Measurements from ENCODE around the gene OLFM1. TPM values are rescaled to one million over a fixed set of nuclear protein-coding genes. Genes with fewer than 3 reads are reported as not detected.

The OLFM1 gene
- total and polyA plus RNA-seq, 2 donors (not counting 1 experiment from before 2014, with no cell fraction given) = 0.07 TPM; not detected in 1

DNA sequence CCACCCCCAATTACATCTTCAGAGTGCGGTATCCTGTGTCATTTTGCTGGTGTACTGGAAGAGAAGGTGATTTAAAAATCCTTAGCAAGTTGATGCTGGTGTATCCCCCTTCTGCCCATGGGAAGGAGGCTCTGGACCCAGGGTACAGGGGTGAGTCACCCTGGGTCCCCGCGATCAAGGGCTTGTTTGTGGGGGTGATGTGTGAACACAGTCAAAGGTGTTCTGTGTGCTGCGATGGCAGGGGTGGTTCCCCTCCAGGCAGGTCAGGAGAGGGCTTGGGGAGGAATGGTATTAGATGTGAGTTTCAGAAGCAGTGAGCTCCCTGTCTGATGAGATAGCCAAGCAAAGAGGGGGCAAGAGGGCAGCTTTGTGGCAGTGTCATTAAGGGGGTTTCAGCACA lies 28.9 kb downstream of the OLFM1 start:
- Histone ChIP-seq H3K36me3 (replicated peaks in 1 of 2; ENCODE audit: control extremely low read depth in 1 of 2, control insufficient read depth in 1 of 2, extremely low read depth in 1 of 2, insufficient read depth in 2 of 2, low read length in 1 of 2) (no peaks in the 10 kb centered on the region), H3K27me3 (replicated peaks in 1 of 4; ENCODE audit: control extremely low read depth in 1 of 4, control insufficient read depth in 3 of 4, insufficient read depth in 4 of 4, low read length in 3 of 4) (no peaks in the 10 kb centered on the region), H2AFZ (ENCODE audit: insufficient read depth, low read depth, low read length, poor library complexity, severe bottlenecking) (no peak overlapping the region), H3K9ac (ENCODE audit: low read length) (no peak overlapping the region), H4K20me1 (ENCODE audit: control insufficient read depth, insufficient read depth, low read length, poor library complexity, severe bottlenecking) (no peaks in the 10 kb centered on the region), H3K27ac (ENCODE audit: low read length in 2 of 2) (no peak overlapping the region), H3K4me3 (ENCODE audit: control extremely low read depth in 1 of 5, extremely low read depth in 1 of 5, insufficient read depth in 1 of 5, low read depth in 2 of 5, low read length in 4 of 5) (no peak overlapping the region), H3K9me3 (ENCODE audit: control extremely low read depth in 1 of 3, control insufficient read depth in 2 of 3, insufficient read depth in 1 of 3, low read length in 2 of 3) (peaks cover 0 to 14% (median 0%) of the 10 kb centered on the region in 3 donors), H3K79me2 (ENCODE audit: control insufficient read depth, insufficient read depth, low read length) (no peaks in the 10 kb centered on the region), H3K4me1 (ENCODE audit: control insufficient read depth in 2 of 2, insufficient read depth in 2 of 2, low read length in 2 of 2) (no peaks in the 10 kb centered on the region), H3K4me2 (replicated peaks; ENCODE audit: low read depth, low read length, poor library complexity, severe bottlenecking) (no peak overlapping the region)
- TF ChIP-seq EZH2 (IDR thresholded peaks at IDR 0.05; ENCODE audit: borderline replicate concordance, insufficient read depth, low read depth, low read length, poor library complexity, severe bottlenecking) = no peak
- TF ChIP-seq, protein P1, sequence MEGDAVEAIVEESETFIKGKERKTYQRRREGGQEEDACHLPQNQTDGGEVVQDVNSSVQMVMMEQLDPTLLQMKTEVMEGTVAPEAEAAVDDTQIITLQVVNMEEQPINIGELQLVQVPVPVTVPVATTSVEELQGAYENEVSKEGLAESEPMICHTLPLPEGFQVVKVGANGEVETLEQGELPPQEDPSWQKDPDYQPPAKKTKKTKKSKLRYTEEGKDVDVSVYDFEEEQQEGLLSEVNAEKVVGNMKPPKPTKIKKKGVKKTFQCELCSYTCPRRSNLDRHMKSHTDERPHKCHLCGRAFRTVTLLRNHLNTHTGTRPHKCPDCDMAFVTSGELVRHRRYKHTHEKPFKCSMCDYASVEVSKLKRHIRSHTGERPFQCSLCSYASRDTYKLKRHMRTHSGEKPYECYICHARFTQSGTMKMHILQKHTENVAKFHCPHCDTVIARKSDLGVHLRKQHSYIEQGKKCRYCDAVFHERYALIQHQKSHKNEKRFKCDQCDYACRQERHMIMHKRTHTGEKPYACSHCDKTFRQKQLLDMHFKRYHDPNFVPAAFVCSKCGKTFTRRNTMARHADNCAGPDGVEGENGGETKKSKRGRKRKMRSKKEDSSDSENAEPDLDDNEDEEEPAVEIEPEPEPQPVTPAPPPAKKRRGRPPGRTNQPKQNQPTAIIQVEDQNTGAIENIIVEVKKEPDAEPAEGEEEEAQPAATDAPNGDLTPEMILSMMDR (IDR thresholded peaks at IDR 0.05) = no peak
- ChIA-PET POLR2A (no interaction called here), CTCF (no interaction called here)
- Mint-ChIP-seq H3K27me3 (no peaks in the 10 kb centered on the region), H3K4me3 (no peak overlapping the region), H3K4me1 (no peaks in the 10 kb centered on the region), H3K9me3 (ENCODE audit: insufficient read depth) (no peaks in the 10 kb centered on the region), H3K27ac (no peak overlapping the region)
- DNase-seq = no peak
- no peak for ATAC-seq (ENCODE audit: low read depth)
- WGBS (ENCODE audit: insufficient coverage) = 94% methylated on average over 3 of the region's 4 CpGs
- intact Hi-C loops (cut with micrococcal nuclease) = no loop called here

DNA sequence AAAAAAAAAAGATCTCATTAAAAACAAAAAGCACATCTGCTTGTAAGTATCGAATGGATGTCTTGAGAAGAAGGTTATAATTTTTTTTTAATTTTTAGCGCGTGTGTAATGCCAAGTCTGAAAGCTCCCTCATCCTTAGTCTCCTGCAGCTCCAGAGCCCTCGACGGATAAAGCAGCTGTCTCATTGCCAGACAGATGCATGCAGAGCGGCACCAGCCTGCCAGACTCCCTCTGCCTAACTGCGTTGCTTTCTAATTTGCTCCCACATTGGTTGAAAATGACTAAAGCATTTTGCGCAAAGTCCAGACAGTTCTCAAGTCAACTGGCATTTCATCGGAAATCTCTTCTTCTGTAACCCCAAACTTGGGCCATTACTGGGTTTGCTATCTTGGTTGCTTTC lies 29.4 kb downstream of the OLFM1 start:
- intact Hi-C loops (cut with micrococcal nuclease) = no loop called here
- TF ChIP-seq, protein P1 (IDR thresholded peaks at IDR 0.05) = no peak
- no peak for TF ChIP-seq EZH2 (IDR thresholded peaks at IDR 0.05; ENCODE audit: borderline replicate concordance, insufficient read depth, low read depth, low read length, poor library complexity, severe bottlenecking)
- Mint-ChIP-seq H3K27me3 (no peaks in the 10 kb centered on the region), H3K4me1 (no peaks in the 10 kb centered on the region), H3K4me3 (no peak overlapping the region), H3K9me3 (ENCODE audit: insufficient read depth) (no peaks in the 10 kb centered on the region), H3K27ac (no peak overlapping the region)
- Histone ChIP-seq H4K20me1 (ENCODE audit: control insufficient read depth, insufficient read depth, low read length, poor library complexity, severe bottlenecking) (no peaks in the 10 kb centered on the region), H3K27me3 (replicated peaks in 1 of 4; ENCODE audit: control extremely low read depth in 1 of 4, control insufficient read depth in 3 of 4, insufficient read depth in 4 of 4, low read length in 3 of 4) (no peaks in the 10 kb centered on the region), H3K79me2 (ENCODE audit: control insufficient read depth, insufficient read depth, low read length) (no peaks in the 10 kb centered on the region), H2AFZ (ENCODE audit: insufficient read depth, low read depth, low read length, poor library complexity, severe bottlenecking) (no peak overlapping the region), H3K27ac (ENCODE audit: low read length in 2 of 2) (no peak overlapping the region), H3K4me1 (ENCODE audit: control insufficient read depth in 2 of 2, insufficient read depth in 2 of 2, low read length in 2 of 2) (no peaks in the 10 kb centered on the region), H3K4me3 (ENCODE audit: control extremely low read depth in 1 of 5, extremely low read depth in 1 of 5, insufficient read depth in 1 of 5, low read depth in 2 of 5, low read length in 4 of 5) (no peak overlapping the region), H3K4me2 (replicated peaks; ENCODE audit: low read depth, low read length, poor library complexity, severe bottlenecking) (no peak overlapping the region), H3K9ac (ENCODE audit: low read length) (no peak overlapping the region), H3K9me3 (ENCODE audit: control extremely low read depth in 1 of 3, control insufficient read depth in 2 of 3, insufficient read depth in 1 of 3, low read length in 2 of 3) (peaks cover 0 to 14% (median 0%) of the 10 kb centered on the region in 3 donors), H3K36me3 (replicated peaks in 1 of 2; ENCODE audit: control extremely low read depth in 1 of 2, control insufficient read depth in 1 of 2, extremely low read depth in 1 of 2, insufficient read depth in 2 of 2, low read length in 1 of 2) (no peaks in the 10 kb centered on the region)
- 93% methylated on average over 8 of the region's 9 CpGs for WGBS (ENCODE audit: insufficient coverage)
- ATAC-seq (ENCODE audit: low read depth) = no peak
- DNase-seq = no peak
- ChIA-PET CTCF (interaction anchor here (0.6 kb wide), 1 partner anchor 71 kb away, joined by 4 read pairs; no protein-coding TSS in a partner anchor), POLR2A (no interaction called here)
